Tibial nerve (tissue), 4 donors: Measurements from ENCODE around the gene CSNK2B.

Experiments used
- CTCF ChIP-seq, 5 experiments: fragments of 200-600 bp in 3 of 5; fragments of 450-650 bp in 2 of 5; sonication (generic) in 3 of 5; IDR thresholded peaks; one replicate each; pipeline ENCODE4 v1.5.1; 2016 to 2019; ENCODE audit warnings: antibody characterized with exemption in 5 of 5, mild to moderate bottlenecking in 3 of 5, moderate library complexity in 2 of 5
- EP300 ChIP-seq, 2 donors: sonication (generic); formaldehyde crosslinking; IDR thresholded peaks; one replicate each; pipeline ENCODE4 v1.6.1; 2017; ENCODE audit warnings: antibody characterized with exemption in 2 of 2, mild to moderate bottlenecking in 1 of 2
- POLR2A ChIP-seq, 2 donors: fragments of 450-650 bp; IDR thresholded peaks; one replicate each; pipeline ENCODE4 v1.6.1; 2017; ENCODE audit warnings: antibody characterized with exemption in 2 of 2, mild to moderate bottlenecking in 2 of 2, moderate library complexity in 2 of 2

DNA sequence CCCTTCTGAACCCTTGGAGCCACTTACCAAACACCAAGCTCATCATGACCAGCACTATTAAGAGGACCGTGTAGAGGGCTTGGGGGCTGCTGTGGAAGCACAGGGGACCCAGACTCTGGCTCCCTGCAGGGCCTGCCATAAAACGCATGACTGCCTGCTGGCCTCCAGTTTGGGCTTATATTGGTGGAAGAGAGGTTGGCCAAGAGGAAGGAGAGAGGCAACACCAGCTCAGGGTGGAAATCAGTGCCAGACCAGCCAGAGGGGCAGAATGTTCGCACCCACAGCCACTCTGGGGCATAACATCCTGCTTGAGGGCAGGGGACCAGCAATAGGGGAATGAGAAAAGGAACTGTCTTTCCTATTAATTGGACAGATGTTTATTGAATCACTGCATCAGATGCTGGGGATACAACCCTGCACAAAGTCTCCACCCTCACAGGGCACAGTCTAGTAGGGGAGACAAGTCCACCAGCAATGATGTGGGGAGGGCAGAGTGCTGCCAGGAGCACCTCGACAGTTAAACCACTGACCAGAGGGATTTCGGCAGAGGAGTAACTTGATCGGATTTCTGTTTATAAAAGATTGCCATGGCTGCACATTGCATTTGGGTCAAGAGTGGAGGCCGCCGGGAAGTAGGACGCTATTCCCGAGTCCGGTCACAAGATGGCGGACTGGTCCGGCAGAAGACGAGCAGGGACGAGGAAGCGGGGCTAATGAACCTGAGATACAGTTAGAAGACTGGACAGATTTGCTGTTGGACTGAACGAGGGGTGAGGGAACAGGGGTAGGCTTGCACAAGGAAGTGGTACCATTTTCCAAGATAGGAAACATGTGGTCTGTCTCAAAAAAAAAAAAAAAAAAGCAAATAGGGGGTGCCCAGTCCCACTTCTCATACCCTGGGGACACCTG is 14.6 kb downstream of the CSNK2B start, which contains the start of gene LY6G5C:
- TF ChIP-seq EP300 (IDR thresholded peaks at IDR 0.05) = peak in 1 of 2 donors; percentile 60
- TF ChIP-seq CTCF (IDR thresholded peaks at IDR 0.05) = peak; percentile 65 to 87 (median 74)
- TF ChIP-seq POLR2A (IDR thresholded peaks at IDR 0.05) = no peak
